ENCODE results near the gene TM4SF5. TPM values are rescaled to one million over a fixed set of nuclear protein-coding genes. Genes with fewer than 3 reads are reported as not detected.

Gene TM4SF5
- total and polyA plus RNA-seq, 2 of the 8 experiments (the other 6 are each of a cell fraction or from before 2014, with no cell fraction given) = not detected

GRCh38 chr17:4782652-4783051 lies 11.0 kb downstream of the TM4SF5 start (continued):
- TF ChIP-seq RAD21 (IDR thresholded peaks at IDR 0.05 in 1 of 2, conservative IDR thresholded peaks at IDR 0.05 in 1 of 2; ENCODE audit: low read depth in 2 of 2, low read length in 2 of 2) = peak in 1 of 2 experiments; percentile 24; a peak in 1 of 4 replicates
